Cardiac muscle cell (in vitro differentiated cells and primary cell): ENCODE results near the gene LCP1. TPM values are rescaled to one million over a fixed set of nuclear protein-coding genes. Genes with fewer than 3 reads are reported as not detected.

Experiments
- DNase-seq, 2 donors: peaks; one replicate each; pipeline versions ENCODE4 v3.0.0 to v3.0.0-alpha.2; 2010 to 2017; ENCODE audit warnings: low read depth in 1 of 2, low spot score in 1 of 2
- H3K27ac ChIP-seq: fragments of 200-600 bp; sonication (generic); 2 replicates; pipeline ENCODE4 v1.5.1; 2016
- H3K27me3 ChIP-seq: fragments of 200-600 bp; sonication (generic); 2 replicates; pipeline ENCODE4 v1.6.0; 2016; ENCODE audit warnings: control low read depth
- H3K36me3 ChIP-seq: fragments of 200-600 bp; sonication (generic); 2 replicates; pipeline ENCODE4 v1.5.1; 2016; ENCODE audit warnings: control low read depth
- H3K4me1 ChIP-seq: fragments of 200-600 bp; sonication (generic); 2 replicates; pipeline ENCODE4 v1.8.1; 2017; ENCODE audit warnings: low read depth, mild to moderate bottlenecking, mixed run types
- H3K4me3 ChIP-seq: fragments of 200-600 bp; sonication (generic); 2 replicates; pipeline ENCODE4 v1.5.1; 2016; ENCODE audit warnings: mild to moderate bottlenecking
- H3K9me3 ChIP-seq: fragments of 200-600 bp; sonication (generic); 2 replicates; pipeline ENCODE4 v1.5.1; 2017; ENCODE audit warnings: low read depth, mild to moderate bottlenecking, control low read depth
- CTCF ChIP-seq: IDR thresholded peaks from 2 replicates; pipeline ENCODE4 v1.5.1; 2012; ENCODE audit warnings: low read depth, mild to moderate bottlenecking, low read length
- polyA plus RNA-seq: library from polyadenylated mRNA; unstranded; fragments of >200 nt; fragmentation: Nextera tagmentation; extraction: Ambion mirVana; gene quantifications from 2 replicates; pipeline ENCODE4 v1.2.1, GENCODE V29; 2016
- total RNA-seq: library from RNA; depleted of rRNA; stranded (reverse); fragments of >200 nt; gene quantifications from 2 replicates; pipeline ENCODE4 v1.2.3, GENCODE V29; 2016

Gene LCP1
- total and polyA plus RNA-seq, 2 experiments from 2014 or later: 2.0 to 4.8 TPM

- H3K36me3 ChIP-seq: no peaks in the 10 kb centered on the region
- no peaks in the 10 kb centered on the region for H3K27me3 ChIP-seq
- H3K9me3 ChIP-seq: no peaks in the 10 kb centered on the region
- no peak for DNase-seq
- TF ChIP-seq CTCF: no peak
- H3K4me3 ChIP-seq: no peak overlapping the region
- H3K27ac ChIP-seq: no peak overlapping the region
- H3K4me1 ChIP-seq: peaks cover 7% of the 10 kb centered on the region
These were observed 79.7 kb downstream of the LCP1 start for GRCh38 chr13:46102255-46102605.

- H3K4me1 ChIP-seq: peaks cover 7% of the 10 kb centered on the region
- H3K9me3 ChIP-seq: no peaks in the 10 kb centered on the region
- no peak overlapping the region for H3K27ac ChIP-seq
- no peaks in the 10 kb centered on the region for H3K36me3 ChIP-seq
- no peaks in the 10 kb centered on the region for H3K27me3 ChIP-seq
- no peak for DNase-seq
- no peak overlapping the region for H3K4me3 ChIP-seq
- TF ChIP-seq CTCF: no peak
These were observed 80.3 kb downstream of the LCP1 start for GRCh38 chr13:46101484-46102254.

- Histone ChIP-seq H3K27me3 (no peaks in the 10 kb centered on the region), H3K9me3 (no peaks in the 10 kb centered on the region), H3K36me3 (no peaks in the 10 kb centered on the region), H3K4me1 (peaks cover 7% of the 10 kb centered on the region), H3K27ac (no peak overlapping the region), H3K4me3 (no peak overlapping the region)
- TF ChIP-seq CTCF: no peak
- no peak for DNase-seq
These were observed 81.0 kb downstream of the LCP1 start for GRCh38 chr13:46101002-46101401.

- Histone ChIP-seq H3K4me3 (no peak overlapping the region), H3K27me3 (no peaks in the 10 kb centered on the region), H3K4me1 (peaks cover 7% of the 10 kb centered on the region), H3K9me3 (no peaks in the 10 kb centered on the region), H3K36me3 (no peaks in the 10 kb centered on the region), H3K27ac (no peak overlapping the region)
- TF ChIP-seq CTCF: no peak
- no peak for DNase-seq
These were observed 81.7 kb downstream of the LCP1 start for GRCh38 chr13:46100191-46100815.

GRCh38 chr13:46097663-46098062, 84.3 kb downstream of the LCP1 start:
- no peaks in the 10 kb centered on the region for H3K27me3 ChIP-seq
- no peak for TF ChIP-seq CTCF
- no peak for DNase-seq
- no peak overlapping the region for H3K27ac ChIP-seq
- no peaks in the 10 kb centered on the region for H3K36me3 ChIP-seq
- no peak overlapping the region for H3K4me3 ChIP-seq
- no peaks in the 10 kb centered on the region for H3K9me3 ChIP-seq
- peaks cover 7% of the 10 kb centered on the region for H3K4me1 ChIP-seq
